ENCODE data around the gene NRN1L.
"Not testable (repeated sequence)": the region's sequence is repeated elsewhere in the genome, so short reads cannot be mapped to it uniquely, and the experiment has no call there.

NRN1L gene

DNA sequence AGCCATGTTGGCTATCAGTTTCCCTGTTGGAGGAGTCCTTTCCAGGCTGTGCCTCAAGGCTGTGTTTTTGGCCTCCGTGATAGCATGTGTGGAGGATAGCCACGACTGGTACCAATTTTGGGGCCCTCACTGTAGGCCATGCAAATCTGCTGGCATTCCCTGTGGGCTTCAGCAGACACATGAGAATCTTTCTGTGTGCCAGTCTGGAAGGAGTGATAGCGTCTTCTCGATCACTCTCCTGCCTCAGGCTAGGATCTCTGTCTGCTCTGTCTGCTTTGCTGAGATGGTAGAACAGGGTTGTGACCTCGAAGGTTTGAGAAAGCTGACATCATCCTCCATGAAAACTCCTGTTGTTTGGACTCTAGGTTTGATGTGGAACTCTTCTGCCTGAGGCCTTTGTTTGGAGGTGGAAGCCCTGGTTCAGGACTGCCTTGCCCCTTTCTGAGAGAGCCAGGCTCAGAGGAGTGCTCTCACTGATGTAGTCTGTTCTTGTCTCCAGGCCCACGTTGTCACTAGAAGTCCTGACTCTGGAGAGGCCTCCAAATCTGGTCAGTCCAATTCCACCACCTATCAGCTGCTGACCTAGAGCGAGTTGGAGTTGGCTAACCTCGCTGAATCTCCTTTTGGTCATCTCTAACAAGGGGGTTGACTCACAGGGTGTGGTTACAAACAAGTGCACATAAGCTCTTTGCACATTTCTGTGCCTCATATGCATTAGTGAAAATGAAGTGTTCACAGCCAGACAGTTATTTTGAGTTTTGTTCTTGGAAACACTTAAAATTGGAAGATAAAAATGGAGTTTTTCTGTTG lies 23.9 kb upstream of the NRN1L start:
- no peak for DNase-seq

DNA sequence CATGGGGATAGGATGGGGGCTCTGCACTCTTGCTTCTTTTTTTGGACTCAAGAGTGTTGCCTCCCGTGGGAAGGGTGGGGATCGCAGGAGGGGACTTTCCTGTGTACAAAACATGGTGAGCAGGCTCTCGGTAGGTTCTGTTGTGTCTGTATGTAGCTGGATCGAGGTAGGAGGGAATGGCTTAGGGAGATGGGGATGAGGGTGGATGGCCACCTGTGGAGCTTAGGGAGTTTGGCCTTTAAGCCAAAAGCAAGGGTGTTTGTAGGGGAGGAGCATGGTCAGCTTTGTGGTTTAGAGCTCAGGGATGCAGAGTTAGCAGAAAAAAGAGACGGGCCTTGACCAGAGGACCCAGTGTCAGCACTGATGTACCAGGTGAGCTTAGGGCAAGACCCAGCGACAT lies 22.8 kb upstream of the NRN1L start:
- no peak for DNase-seq

DNA sequence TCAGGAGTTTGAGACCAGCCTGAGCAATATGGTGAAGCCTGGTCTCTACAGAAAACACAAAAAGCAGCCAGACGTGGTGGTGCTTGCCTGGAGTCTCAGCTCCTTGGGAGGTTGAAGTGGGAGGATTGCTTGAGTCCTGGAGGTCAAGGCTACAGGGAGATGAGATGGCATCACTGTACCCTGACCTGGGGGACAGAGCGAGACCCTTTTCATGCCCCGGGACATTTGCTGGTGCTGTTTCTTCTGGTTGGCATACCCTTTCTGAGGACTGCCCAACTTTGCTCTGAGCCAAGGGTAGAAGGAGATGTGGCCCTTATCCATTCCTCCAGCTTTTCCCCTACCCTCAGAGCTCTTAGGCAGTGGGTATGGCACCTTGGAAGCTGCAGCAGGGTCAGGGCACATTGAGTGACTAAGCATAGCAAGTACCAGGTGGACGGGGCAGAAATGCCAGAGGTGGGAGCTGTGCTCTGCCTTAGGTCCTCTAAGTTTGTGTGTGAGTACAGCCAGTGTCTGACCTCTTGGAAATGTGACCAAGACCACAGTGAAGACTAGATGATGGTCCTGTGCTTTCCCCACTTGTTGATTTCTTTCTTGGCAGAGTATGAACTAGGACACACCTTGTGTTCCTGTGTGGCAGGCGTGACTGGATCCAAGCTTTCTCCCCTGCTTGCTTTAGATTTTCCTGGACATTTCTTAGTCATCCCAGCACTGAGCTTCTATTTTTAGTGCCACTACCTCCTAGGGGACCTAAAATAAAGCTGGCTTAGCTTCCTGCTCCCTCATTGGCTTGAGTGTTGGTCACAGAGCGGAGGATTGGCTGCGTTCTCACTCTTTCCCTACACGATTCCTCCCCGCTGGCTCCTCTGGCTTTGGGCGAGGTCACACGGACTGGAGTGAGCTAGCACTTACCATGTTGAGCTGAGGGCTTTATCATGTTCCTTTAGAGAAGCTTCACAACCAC lies 21.8 kb upstream of the NRN1L start:
- peak in 5 of 56 donors; percentile 7 to 24 (median 17) for DNase-seq

DNA sequence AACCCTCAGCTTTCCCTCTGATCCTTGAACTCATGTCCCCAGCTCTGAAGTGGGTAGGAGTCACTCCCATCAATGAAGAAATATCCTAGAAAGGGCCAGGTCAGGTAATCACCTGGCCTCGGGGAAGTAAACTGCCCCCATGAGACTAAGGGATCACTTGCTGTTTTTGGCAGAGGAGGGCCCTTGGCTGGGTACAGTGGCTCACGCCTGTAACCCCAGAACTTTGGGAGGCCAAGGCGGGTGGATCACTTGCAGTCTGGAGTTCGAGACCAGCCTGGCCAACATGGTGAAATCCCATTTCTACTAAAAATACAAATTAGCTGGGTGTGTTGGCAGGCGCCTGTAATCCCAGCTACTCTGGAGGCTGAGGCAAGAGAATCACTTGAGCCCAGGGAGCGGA lies 20.6 kb upstream of the NRN1L start:
- DNase-seq, result not testable (repeated sequence)

DNA sequence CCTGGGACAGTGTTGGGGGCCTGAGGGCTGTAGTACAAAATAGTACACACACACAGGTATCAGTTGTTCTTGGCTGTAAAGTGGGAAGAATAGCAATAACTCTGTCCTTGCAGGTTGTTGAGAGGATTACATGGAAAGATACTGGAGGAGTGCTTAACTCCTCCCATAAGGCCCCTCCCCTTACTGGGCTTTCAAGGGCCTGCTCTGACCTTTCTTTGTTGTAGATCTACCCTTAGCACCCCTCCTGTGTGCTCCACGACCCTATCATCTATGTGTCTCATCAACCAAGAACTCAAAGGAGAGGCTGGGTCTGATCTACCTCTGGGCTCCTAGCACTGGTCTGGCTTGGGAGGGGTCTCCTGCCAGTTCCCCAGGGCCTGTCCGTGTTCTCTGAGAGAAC lies 20.1 kb upstream of the NRN1L start:
- no peak for DNase-seq

DNA sequence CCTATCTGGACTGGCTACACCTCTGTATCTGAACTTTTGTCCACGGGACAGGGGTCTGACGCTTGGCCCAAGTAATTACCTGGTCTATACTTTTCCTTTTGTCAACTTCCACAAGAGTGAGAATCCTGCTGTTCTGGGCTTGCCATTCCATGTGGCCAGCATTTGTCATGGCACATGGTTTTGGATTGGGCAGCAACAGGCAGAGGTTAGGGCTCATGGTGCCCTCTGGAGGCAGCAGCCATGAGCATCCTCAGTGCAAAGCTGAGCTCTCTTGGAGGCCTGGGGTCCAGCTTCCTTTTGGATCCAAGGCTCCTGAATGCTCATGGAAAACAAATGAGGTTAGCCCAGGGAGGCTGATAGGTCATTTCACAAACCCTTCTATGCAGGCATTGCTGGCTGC lies 19.4 kb upstream of the NRN1L start:
- peak in 1 of 56 donors; percentile 3 for DNase-seq

DNA sequence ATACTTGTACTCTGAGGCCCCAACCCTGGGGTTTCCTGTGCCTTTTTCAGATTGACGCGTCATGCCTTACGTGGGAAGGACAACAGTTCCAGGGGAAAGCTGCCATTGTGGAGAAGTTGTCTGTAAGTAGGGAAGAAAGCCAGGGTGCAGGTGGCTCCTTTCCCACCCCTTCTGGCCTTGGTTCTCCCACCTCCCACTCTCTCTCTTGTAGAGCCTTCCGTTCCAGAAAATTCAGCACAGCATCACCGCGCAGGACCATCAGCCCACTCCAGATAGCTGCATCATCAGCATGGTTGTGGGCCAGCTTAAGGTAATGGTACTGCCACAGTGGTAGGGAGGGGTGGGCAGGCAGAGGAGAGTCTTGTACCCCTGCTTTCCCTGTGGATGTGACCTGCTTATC lies 16.4 kb upstream of the NRN1L start:
- DNase-seq, result no peak

DNA sequence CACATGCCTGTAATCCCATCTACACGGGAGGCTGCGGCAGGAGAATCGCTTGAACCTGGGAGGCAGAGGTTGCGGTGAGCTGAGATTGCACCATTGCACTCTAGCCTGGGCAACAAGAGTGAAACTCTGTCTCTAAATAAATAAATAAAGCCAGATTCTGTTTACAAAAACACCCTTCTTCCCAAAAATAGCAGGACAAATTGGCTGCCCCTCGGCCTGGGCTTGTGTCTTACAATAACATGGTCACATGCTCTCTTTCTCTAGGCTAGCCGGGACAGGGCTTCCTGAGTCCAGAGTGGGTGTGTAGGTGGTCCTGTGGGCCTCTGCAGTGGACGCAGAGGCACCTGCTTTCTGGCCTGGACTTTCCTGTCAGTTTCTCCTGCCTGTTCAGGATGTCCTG lies 15.0 kb upstream of the NRN1L start:
- DNase-seq, result no peak

DNA sequence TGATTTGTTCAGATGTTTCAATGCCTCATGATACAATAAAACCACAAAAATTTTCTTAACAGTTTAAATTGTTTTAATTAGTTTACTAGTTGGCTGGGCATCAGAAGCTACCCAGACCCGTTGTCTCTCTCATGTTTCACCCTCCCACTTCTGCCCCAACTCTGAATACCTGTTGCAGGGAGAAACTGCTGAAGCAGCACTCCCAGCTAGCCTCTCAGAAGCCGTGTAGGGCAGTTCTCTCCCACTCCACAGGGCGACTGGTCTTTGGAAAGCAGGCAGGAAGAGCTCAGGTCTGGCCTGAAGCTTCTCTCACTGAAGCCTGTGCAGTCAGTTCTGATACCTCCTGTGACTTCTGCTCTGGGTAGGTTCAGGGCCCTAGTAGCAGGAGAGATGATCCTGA lies 13.4 kb upstream of the NRN1L start:
- DNase-seq, result no peak

DNA sequence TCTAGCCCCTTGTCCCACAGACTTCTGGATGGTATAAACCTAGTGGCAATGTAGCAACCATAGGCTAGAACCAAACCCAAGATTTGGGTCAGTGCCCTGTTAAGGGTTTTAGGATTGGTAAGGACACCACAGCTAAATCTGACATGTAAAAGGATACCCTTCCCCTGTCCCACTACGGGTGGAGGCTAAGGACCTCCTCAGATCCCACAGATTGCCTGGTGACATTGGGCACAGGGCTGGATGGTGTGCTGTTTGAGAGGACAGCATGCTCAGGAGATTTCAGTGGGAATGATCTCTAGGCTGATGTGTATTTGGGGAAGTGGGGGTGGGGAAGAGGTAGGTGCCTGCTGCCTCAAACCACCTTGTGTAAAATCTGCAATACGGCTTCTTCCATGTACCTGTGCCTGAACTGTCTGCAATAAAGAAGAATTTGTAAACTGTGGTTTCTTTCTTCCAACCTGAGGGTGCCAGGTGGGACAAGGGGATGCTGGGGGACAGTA lies 12.5 kb upstream of the NRN1L start:
- DNase-seq, result no peak

DNA sequence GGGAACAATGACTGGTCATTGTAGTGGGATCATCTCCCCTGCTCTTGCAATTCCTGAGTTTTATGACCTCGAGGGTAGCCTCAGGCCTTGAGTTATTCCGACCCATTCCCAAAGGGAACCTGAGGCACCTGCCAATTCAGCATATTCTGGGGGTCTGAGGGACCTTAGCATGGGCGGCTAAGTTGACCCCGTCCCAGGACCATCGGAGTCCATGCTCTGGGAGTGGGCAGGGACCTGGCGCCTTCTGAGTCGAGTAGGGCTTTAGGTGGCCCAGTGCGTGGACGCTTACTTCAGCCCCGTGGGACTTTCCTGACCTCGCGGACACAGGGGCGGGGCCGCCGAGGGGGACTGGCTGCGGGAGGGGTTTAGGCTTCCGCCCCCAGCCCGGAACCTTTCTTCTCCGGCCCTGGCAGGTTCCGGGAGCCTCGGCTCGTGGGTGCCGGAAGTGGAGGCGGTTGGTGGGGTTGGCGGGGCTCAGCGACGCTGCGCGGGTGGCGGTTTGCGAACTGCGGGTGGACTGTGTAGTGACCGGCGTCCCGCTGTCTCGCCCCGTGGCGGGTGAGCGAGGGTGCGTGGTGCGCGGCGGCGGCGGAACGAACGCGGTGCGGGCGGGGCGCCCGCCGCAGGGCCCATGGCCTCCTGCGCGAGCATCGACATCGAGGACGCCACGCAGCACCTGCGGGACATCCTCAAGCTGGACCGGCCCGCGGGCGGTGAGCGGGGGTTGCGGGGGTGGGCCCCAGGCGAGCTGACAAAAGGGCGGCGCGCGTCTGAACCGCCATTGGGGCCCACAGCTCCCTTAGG lies 11.9 kb upstream of the NRN1L start, which contains the start of gene EDC4:
TSS of gene EDC4 (plus strand) at position 422 of the 804 bp plus-strand sequence. CDS start at position 632, 210 bp downstream.
- DNase-seq, result peak in 53 of 56 donors; percentile 20 to 87 (median 64)

DNA sequence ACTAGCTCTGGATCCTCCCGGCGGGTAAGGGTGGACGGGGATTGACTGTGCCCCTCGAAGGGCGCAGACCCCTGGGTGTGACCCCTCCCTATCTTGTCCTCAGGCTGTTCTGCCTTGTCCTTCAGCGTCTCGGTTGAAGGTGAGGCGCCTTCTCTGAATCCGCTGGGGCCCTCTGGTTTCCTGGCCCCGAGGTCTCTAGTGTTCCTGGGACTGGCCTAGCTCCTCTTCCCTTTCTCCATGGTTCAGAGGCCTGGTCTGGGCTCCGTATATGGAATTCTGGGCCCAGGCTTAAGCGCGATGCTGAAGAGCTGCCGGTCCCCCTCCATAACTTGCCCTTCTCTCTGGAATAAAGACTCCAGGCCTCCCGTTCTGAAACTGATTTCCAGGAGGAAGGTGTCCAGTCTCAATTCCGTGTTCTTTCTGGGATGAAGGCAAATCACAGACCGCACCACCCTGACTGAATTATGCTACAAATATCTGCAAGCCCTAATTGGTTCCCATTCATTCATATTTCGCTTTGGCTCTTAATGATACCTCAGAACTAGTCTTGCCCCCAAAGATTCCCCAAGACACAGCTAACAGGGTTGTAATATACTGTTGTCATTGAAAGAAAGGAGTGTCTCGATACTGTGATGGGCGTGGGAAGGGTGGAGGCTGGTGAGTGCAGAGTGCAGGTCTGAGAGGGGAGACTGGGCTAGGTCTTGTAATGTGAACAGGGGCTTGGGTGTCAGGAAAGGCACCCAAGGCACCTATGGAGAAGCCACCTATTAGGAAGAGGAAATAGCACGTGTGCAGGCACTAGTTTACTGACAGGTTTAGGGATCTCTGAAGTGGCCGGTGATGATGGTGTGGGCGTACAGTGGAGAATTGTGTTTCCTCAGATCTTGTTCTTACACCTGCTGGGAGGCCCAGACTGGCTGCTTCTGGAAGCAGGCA lies 11.0 kb upstream of the NRN1L start:
- peak in 1 of 56 donors; percentile 39 for DNase-seq

DNA sequence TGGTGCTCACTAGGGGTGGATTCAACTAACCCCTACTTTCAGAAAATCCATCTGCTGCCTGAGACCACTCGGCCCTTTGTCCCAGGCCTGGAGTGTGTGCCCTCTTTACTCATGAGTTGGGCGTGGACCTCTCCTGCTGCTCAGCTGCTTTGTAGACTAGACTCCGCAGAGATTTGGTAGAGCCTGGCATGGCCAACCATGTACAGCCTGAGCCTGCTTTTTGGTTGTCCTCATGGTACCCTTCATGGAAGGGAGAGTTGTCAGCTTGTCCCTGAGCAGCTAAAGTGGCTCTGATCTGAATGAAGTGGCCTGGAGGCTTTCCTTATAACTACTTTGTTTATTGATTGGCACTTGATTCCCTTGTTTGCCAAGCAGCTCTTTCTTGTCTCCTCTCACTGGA lies 10.3 kb upstream of the NRN1L start:
- DNase-seq, result no peak

DNA sequence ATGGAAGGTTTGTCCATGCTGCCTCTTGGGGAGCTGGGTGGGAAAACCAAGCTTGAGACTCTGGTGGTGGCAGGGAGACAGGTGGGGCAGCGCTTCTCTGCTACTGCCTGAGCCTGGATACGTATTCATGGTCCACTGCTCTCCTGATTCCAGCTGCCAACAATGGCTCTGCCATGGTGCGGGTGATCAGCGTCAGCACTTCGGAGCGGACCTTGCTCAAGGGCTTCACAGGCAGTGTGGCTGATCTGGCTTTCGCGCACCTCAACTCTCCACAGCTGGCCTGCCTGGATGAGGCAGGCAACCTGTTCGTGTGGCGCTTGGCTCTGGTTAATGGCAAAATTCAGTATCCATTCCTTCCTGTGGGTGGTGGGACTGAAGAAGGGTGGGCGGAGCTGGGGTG lies 7.6 kb upstream of the NRN1L start:
- no peak for DNase-seq

DNA sequence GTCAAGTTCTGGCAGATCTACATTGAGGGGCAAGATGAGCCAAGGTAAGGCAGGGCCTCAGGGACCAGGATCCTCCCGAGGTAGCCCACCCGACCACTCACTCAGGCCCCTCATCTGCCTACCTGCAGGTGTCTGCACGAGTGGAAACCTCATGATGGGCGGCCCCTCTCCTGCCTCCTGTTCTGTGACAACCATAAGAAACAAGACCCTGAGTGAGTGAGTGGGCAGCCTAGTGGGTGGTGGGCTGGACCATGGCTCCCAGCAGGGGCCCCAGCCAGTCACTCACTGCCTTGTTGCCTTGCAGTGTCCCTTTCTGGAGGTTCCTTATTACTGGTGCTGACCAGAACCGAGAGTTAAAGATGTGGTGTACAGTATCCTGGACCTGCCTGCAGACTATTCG lies 6.5 kb upstream of the NRN1L start:
- DNase-seq, result no peak

DNA sequence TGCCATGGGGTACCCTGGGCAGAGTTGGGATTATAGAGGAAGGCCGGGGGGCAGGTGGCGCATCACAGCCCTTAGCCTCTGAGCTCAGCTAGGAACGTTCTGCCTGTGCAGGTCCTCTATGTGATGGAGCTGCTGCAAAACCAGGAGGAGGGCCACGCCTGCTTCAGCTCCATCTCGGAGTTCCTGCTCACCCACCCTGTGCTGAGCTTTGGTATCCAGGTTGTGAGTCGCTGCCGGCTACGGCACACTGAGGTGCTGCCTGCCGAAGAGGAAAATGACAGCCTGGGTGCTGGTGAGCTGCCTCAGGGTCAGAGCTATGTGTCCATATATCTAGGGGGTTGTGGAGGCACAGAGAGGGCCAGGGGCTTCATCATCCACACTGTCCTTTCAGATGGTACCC lies 5.8 kb upstream of the NRN1L start:
- DNase-seq, result no peak

DNA sequence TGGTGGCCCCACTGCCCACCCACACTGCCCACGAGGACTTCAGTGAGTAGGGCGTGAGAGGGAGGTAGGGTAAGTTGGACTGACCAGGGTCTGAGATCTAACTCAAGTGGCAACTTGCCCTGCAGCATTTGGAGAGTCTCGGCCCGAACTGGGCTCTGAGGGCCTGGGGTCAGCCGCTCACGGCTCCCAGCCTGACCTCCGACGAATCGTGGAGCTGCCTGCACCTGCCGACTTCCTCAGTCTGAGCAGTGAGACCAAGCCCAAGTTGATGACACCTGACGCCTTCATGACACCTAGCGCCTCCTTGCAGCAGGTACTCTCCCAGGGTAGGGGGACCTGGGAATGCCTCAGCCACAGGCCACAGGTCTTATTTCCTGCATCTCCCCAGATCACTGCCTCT lies 5.2 kb upstream of the NRN1L start:
- no peak for DNase-seq

DNA sequence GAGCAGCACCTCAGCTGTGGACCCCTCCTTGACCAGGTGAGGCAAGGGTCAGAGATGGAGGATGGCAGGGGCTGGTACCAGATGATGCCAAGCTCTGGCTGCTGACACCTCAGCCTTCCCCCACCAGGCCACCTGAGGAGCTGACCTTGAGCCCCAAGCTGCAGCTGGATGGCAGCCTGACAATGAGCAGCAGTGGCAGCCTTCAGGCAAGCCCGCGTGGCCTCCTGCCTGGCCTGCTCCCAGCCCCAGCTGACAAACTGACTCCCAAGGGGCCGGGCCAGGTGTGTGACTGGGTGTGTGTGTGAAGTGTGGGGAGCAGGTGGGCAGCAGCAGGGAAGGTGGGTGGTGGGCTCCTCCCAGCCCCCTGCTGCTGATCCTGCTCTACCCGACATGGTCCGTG lies 4.7 kb upstream of the NRN1L start:
- no peak for DNase-seq

DNA sequence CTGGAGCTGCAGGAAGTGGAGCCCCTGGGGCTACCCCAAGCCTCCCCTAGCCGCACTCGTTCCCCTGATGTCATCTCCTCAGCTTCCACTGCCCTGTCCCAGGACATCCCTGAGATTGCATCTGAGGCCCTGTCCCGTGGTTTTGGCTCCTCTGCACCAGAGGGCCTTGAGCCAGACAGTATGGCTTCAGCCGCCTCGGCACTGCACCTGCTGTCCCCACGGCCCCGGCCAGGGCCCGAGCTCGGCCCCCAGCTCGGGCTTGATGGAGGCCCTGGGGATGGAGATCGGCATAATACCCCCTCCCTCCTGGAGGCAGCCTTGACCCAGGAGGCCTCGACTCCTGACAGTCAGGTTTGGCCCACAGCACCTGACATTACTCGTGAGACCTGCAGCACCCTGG lies 4.1 kb upstream of the NRN1L start:
- no peak for DNase-seq

DNA sequence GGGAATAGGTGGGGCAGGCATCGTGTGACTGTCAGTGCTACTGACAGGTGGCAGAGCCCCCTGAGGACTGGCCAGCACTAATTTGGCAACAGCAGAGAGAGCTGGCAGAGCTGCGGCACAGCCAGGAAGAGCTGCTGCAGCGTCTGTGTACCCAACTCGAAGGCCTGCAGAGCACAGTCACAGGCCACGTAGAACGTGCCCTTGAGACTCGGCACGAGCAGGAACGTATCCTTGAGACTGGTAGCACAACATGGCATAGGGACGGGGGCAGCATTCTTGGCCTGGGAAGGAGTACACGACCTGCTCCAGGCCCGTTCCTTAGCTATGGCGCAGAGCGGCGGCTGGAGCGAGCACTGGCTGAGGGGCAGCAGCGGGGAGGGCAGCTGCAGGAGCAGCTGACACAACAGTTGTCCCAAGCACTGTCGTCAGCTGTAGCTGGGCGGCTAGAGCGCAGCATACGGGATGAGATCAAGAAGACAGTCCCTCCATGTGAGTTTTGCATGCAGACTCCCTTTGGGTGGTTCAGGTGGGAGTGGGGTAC lies 3.0 kb upstream of the NRN1L start:
- peak in 45 of 56 donors; percentile 13 to 76 (median 50) for DNase-seq
